M059J (cell line): ENCODE measurements around the gene RHOU. TPM values are rescaled to one million over a fixed set of nuclear protein-coding genes. Genes with fewer than 3 reads are reported as not detected.
A peak's percentile ranks its signal among the peaks of the same experiment; 100 is the strongest.
"Not testable (repeated sequence)": the region's sequence is repeated elsewhere in the genome, so short reads cannot be mapped to it uniquely, and the experiment has no call there.

Source experiments
- DNase-seq: peaks from one replicate; pipeline ENCODE4 v3.0.0-alpha.2; 2012; ENCODE audit warnings: low read depth
- total RNA-seq: library from RNA; depleted of rRNA; stranded (reverse); fragments of >200 nt; shearing (Covaris generic); gene quantifications from 2 replicates; pipeline ENCODE4 v1.2.3, GENCODE V29; 2014

Gene RHOU
- total RNA-seq, 1 experiment from 2014 or later: 0.15 TPM

GRCh38 chr1:228758447-228758846, 23.2 kb downstream of the RHOU start:
- no peak for DNase-seq

DNA sequence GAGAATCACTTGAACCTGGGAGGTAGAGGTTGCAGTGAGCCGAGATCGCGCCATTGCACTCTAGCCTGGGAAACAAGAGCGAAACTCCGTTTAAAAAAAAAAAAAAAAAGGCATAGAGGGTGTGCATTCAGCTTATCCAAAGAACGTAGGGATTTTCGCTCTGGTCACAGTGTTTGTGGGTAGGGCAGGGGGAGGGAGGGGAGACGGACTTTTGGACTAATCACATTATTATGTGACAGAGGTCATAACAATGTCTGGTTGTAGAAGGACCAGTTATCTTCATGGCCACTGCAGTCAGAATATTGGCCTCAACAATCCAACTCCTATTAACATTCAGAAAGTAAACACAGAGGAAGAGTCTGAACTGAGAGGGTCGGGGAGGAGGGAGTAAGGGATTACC, 25.7 kb downstream of the RHOU start:
- DNase-seq: no peak

- DNase-seq: no peak
These were observed 28.3 kb downstream of the RHOU start for GRCh38 chr1:228763561-228763960.

DNA sequence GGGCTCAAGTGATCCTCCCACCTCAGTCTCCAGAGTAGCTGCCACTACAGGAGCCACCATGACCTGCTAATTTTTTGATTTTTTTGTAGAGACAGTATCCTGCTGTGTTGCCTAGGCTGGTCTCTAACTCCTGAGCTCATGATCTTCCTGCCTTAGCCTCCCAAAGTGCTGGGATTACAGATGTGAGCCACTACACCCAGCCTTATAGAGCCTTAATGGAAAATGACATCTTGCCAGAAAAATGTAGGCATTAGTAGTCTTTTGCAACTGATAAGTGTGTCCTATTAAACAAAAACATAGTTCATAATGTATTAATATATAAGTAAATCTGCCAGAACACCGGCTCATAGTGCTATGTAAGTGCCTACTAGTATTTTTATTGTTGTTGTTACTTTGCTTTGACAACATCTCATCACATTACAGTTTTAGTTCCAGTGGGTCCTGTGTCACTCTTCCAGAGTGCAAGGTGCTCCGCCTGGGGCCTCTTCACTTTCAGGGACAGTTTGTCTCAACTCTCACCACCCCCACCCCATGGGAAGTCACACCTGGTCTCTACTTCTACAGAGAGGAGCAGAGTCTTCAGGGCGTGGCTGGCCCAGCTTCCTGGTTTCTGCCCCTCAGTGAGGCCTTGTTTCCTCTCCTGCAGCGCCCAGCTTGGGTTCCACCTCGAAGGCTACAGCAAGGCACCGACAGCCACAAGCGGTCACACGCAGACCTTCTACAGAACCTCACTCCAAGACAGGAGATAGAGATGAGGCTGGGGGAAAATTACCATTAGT, 30.1 kb downstream of the RHOU start:
- no peak for DNase-seq

DNA sequence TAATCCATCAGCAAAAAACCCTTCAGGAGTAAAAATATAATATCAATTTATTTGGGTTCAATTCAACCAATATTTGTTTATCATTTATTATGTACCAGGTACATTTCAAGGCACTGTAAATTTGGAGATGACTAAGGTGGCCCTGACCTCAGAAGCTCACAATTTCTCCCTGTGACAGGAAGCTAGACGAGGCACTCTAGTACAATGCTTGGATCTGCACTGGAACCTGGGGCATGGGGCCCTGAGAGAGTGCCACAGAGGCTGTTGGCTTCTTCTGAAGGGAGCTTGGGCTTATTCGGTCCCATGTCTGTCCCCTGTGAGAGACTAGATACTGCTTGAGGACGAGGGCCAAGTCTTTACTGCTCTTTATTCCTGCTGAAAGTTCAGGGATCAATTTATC, 31.5 kb downstream of the RHOU start:
- no peak for DNase-seq

DNA sequence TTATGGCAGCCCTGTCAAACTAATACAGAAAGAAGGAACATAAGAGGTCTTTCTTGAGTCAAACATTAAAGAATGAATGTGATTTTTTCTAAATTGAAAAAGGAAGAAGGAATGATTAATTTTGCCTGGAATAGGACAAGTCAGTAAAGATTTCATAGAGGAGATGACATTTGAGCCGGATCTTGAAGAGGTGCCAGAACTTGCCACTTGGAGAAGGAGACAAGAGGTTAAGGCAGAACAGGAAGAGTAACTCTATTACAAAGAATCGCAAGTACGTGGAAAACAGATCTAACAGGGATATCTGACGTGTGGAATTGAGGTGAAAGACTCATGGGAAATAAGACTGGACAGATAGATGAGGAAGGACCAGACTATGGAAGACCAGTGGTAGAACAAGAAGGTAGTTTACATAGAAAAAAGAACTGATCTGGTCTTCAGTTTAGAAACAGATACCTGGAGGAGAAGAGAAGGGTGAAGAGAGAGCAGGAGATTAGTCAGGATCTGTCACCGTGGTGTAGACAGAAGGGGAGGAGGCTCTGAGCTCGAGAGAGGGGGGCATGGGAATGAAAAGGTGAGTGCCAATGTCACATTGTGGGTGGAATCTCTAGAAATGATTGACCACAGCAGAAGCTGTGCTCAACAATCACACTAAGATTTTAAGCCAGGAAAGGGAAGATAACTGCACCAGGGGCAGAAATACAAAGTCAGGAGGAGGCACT, 32.5 kb downstream of the RHOU start:
- no peak for DNase-seq

DNA sequence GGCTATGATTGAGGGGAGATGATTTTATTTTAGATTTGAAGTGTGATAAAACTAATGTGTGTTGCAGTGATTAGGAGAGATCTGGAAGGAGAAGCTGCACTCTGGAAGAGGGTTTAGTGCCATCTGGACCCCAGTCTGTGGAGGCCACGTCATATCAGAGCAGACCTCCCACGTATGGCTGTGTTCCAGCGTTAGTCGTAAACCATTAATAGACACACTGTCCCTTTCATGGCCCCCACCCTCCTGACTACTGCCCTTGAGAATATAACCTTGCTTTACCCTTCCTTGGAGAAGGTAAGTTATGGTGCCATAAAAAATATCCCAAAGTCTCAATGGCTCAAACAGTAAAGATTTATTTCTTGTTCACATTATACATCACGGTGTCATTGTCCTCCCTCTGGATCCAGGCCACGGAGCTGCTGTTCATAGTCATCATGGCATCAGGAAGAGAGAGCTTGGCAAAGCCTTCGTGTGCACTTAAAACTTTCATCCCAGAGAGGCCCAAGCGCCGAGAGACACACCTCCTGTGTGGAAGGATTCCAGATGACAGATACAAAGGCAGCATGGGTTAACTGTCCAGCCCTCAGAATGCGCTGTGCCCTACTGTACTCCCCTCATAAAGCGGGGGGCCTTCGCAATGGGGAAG, 33.2 kb downstream of the RHOU start:
- no peak for DNase-seq

DNA sequence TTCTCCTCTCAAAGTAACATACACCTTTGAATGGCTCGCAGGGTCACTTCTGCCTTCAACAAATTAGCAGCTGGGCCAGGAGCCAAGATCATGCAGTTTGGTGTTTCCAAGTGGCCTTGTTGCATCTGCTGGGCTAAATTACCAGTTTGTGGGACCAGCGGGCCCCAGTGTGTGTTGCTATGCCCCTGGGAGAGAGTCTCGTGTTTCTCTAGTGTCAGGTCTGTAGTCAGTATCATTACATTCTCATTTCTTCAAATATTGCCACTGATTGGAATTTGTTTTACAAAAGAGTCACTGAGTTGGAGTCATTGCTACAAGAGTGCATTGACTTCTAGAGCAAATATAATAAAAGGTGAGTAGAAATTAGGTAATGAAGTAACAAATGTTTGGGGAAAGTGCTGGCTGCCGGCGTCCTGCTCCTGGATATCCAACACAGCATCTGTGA, 35.5 kb downstream of the RHOU start:
- no peak for DNase-seq

GRCh38 chr1:228772516-228773212, 37.4 kb downstream of the RHOU start:
- DNase-seq: no peak

- not testable (repeated sequence) for DNase-seq
These were observed 40.7 kb downstream of the RHOU start for GRCh38 chr1:228775946-228776345.

GRCh38 chr1:228776449-228776848, 41.2 kb downstream of the RHOU start:
- no peak for DNase-seq

GRCh38 chr1:228777236-228777635, 42.0 kb downstream of the RHOU start:
- DNase-seq: no peak

DNA sequence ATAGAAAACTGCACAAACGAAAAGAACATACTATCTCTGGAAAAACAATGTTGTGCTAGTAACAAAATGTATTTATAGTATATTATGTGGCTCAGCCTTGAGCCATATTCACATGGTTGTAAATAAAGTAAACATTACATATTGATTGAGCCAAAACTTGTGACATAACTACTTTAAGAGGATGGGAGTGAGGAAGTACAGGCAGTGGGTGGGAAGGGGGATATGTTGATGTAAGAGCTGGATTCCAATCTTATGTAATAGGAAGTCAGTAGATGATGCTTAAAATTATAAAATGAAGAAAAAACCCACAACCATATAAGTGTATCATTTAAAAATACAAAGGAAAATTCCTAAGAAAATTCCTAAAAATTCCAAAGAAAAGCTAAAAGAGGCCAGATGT, 42.7 kb downstream of the RHOU start:
- DNase-seq: no peak

DNA sequence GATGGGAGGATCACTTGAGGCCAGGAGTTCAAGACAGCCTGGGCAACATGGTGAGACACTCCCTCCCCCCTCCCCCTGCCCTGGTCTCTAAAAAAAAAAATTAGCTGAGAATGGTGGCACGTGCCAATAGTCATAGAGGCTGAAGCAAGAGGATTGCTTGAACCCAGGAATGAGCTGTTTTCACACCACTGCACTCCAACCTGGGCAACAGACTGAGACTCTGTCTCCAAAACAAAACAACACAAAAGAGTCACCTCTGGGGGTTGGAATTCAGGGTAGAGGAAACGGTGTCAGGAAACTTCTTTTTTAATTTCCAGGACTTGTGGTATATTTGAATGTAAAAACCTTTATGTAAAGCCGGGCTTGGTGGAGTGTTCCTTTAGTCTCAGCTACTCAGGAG, 43.2 kb downstream of the RHOU start:
- DNase-seq: no peak

DNA sequence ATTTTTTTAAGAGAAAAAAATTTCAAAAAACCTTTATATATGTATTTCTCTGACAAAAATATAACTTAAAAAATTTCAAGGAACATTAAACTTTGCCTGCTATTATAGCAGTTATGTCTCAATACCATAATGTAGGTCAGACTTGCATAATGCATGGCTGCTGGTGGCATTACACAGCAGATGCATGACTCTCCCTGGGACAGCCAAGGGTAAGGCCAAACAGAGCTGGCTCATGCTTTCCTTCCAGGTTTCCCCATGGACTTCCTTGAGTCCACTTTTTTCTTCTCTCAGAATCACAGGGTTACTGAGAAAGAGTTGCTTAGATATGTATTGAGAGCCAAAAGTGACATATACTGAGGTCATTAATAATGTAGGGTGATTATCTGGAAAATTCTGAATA, 43.7 kb downstream of the RHOU start:
- DNase-seq: no peak

DNA sequence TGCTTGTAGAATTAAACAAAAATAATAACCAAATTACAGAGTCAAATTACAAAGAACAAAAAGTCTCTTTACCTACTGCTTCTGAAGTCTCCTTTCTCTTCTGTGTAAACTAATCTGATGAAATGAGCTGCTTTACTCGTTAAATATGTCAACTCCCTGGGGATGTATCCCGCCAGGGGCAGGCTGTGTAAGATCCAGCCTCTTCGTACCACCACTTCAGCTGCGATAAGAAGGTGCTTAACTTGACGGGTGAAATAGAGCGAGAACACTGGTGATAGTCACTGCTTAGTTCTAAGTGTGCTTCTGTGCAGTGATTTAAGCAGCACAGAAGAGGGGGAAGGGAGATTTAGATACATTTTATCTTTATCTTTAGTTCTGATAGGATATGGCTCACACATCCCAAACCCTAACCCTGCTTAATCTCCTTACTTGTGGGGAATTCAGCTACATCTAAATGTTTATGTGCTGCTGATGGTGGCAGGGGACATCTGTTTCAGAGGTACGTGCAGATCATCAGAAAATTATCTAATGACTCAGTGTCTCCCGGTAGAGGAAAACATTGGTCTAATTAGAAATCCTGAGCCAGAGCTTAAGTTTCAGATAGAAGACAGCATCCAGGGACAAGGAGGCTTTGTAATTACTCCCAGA, 46.0 kb downstream of the RHOU start:
- no peak for DNase-seq

GRCh38 chr1:228781809-228782661, 46.8 kb downstream of the RHOU start:
- no peak for DNase-seq

DNA sequence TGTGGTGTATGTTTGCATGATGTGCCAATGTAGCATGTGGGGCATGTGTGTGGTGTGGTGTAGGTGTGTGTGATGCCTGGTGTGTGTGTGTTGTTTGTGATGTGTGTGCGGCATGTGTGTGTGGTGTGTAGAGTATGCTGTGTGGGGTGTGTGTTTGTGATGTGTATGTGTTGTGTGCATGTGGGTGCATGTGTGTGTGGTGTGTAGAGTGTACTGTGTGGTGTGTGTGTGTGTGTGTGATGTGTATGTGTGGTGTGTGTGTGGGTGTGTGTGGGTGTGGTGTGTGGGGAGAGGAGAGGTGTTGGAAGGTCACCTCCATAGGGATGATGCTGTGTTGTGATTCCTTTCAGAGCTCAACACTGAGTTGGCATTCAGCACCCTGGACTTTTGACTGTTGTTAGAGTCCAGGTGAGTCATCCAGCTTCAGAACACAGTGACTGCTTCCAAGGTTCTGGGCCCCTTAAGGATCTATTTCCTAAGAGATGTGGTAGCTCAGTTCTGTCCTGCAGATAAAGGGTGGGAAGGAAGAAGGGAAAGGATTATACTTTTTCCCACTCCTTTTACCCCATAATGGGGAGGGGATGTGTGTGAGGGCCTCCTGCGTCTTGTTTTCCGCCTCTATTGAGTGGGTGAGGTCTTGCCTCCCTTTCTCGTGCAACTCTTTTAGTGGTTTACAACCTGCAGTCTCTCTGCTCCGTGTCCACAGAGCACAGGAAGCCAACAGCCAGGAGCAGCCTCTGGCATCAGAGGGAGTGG, 47.6 kb downstream of the RHOU start:
- DNase-seq: peak; percentile 20

- no peak for DNase-seq
These were observed 48.2 kb downstream of the RHOU start for GRCh38 chr1:228783418-228784040.

- DNase-seq: no peak
These were observed 48.9 kb downstream of the RHOU start for GRCh38 chr1:228784181-228784580.
